Measurements from ENCODE around the gene NAA80. TPM values are rescaled to one million over a fixed set of nuclear protein-coding genes. Genes with fewer than 3 reads are reported as not detected.

The NAA80 gene
- total and polyA plus RNA-seq, 2 donors (not counting 3 experiments of a cell fraction or from before 2014, with no cell fraction given): 9.0 to 13.1 TPM

DNA sequence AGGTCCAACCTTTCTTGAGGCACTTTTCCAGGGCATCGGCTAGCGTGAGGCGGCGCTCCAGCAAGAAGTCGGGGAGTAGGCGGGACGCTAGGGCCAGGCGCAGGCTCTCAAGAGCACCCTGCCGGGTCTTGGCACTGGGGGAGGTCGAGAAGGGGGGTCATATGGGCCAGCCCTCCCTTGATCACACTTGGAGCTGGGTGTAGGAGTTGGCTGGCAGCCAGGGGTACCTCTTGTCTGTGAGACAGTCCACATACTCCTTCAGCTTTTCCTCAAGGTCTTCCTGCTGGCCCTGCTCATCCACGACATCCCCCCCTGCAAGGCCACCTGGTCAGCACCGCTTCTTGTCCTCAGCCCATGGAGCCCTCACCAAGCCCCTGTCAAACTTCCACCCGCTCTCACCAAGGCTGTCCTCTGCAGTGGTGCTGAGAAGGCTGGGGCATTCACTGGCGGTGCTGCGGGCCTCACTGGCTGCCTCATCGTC, 9.0 kb downstream of the NAA80 start:
- TF ChIP-seq POLR2AphosphoS5 (IDR thresholded peaks at IDR 0.05; ENCODE audit: insufficient read depth, low read depth, low read length) (no peak), POLR2A (IDR thresholded peaks at IDR 0.05; ENCODE audit: low read depth, low read length) (no peak), MYC (IDR thresholded peaks at IDR 0.05; ENCODE audit: low read depth, low read length) (no peak), GATA2 (IDR thresholded peaks at IDR 0.05; ENCODE audit: insufficient read depth, insufficient read length, low read depth, low read length) (no peak), EZH2 (IDR thresholded peaks at IDR 0.05; ENCODE audit: borderline replicate concordance, low read depth, low read length, severe bottlenecking) (no peak), FOS (IDR thresholded peaks at IDR 0.05; ENCODE audit: borderline replicate concordance, insufficient read depth, low read length) (no peak), JUN (IDR thresholded peaks at IDR 0.05; ENCODE audit: borderline replicate concordance, insufficient read depth, insufficient read length, low read depth) (no peak)
- TF ChIP-seq, protein P1, sequence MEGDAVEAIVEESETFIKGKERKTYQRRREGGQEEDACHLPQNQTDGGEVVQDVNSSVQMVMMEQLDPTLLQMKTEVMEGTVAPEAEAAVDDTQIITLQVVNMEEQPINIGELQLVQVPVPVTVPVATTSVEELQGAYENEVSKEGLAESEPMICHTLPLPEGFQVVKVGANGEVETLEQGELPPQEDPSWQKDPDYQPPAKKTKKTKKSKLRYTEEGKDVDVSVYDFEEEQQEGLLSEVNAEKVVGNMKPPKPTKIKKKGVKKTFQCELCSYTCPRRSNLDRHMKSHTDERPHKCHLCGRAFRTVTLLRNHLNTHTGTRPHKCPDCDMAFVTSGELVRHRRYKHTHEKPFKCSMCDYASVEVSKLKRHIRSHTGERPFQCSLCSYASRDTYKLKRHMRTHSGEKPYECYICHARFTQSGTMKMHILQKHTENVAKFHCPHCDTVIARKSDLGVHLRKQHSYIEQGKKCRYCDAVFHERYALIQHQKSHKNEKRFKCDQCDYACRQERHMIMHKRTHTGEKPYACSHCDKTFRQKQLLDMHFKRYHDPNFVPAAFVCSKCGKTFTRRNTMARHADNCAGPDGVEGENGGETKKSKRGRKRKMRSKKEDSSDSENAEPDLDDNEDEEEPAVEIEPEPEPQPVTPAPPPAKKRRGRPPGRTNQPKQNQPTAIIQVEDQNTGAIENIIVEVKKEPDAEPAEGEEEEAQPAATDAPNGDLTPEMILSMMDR (IDR thresholded peaks at IDR 0.05; ENCODE audit: extremely low read depth in 1 of 2, insufficient read depth in 1 of 2, low read depth in 1 of 2, low read length in 2 of 2): no peak
- TF ChIP-seq, protein P2, sequence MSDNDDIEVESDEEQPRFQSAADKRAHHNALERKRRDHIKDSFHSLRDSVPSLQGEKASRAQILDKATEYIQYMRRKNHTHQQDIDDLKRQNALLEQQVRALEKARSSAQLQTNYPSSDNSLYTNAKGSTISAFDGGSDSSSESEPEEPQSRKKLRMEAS (IDR thresholded peaks at IDR 0.05; ENCODE audit: insufficient read depth, insufficient read length): no peak
- no peak for DNase-seq (ENCODE audit: low read depth, low spot score)
- Histone ChIP-seq H2AFZ (ENCODE audit: low read depth, low read length) (no peak overlapping the region), H3K36me3 (ENCODE audit: control insufficient read depth in 2 of 2, extremely low read depth in 1 of 2, insufficient read depth in 2 of 2, low read length in 2 of 2) (peaks cover 3 to 35% of the 10 kb centered on the region in 2 experiments), H3K79me2 (ENCODE audit: control insufficient read depth, insufficient read depth, low read length) (peaks cover 27% of the 10 kb centered on the region), H3K27ac (ENCODE audit: insufficient read depth, low read depth, low read length) (no peak overlapping the region), H3K27me3 (ENCODE audit: control insufficient read depth in 2 of 2, insufficient read depth in 2 of 2, low read length in 2 of 2) (no peaks in the 10 kb centered on the region), H3K9me3 (replicated peaks; ENCODE audit: control insufficient read depth, insufficient read depth, low read length) (no peaks in the 10 kb centered on the region), H4K20me1 (replicated peaks; ENCODE audit: control insufficient read depth, extremely low read depth, insufficient read depth, low read length) (no peaks in the 10 kb centered on the region), H3K9me1 (replicated peaks; ENCODE audit: control insufficient read depth, extremely low read depth, insufficient read depth, low read length) (no peaks in the 10 kb centered on the region), H3K4me2 (ENCODE audit: insufficient read depth, low read length) (no peak overlapping the region), H3K9ac (replicated peaks; ENCODE audit: extremely low read depth, insufficient read depth, low read length) (no peak overlapping the region), H3K4me1 (ENCODE audit: control insufficient read depth, extremely low read depth, insufficient read depth, low read length) (peaks cover 11% of the 10 kb centered on the region), H3K4me3 (replicated peaks in 1 of 3; ENCODE audit: insufficient read depth in 1 of 3, low read depth in 1 of 3, low read length in 3 of 3) (no peak overlapping the region)
- FAIRE-seq: no peak
- POLR2A ChIA-PET: no interaction called here
- BruUV-seq (replicated peaks): no TSS peak
- intact Hi-C loops (cut with micrococcal nuclease) (no loop called here), dilution Hi-C loops (cut with MboI; ENCODE audit: extremely low pct_ligation_motif_present, low sequenced_read_pairs) (no loop called here)
- CTCF ChIA-PET: no interaction called here

Measured in endothelial cell of umbilical vein (primary cell).